HFF-Myc (cell line): ENCODE results near the gene SHTN1.

Source experiments
- DNase-seq: peaks from one replicate; pipeline ENCODE4 v3.0.0-alpha.2; 2011; ENCODE audit warnings: low read depth; ENCODE audit errors: extremely low read depth
- H3K4me3 ChIP-seq: replicated peaks from 2 replicates; pipeline ENCODE4 v1.5.1; 2011; ENCODE audit warnings: low read depth, mild to moderate bottlenecking, control low read depth, low read length
- TF ChIP-seq, protein P1 (sequence below): IDR thresholded peaks from 2 replicates; pipeline ENCODE4 v1.5.1; 2012; ENCODE audit warnings: mild to moderate bottlenecking, low read depth, low read length, control low read depth; ENCODE audit errors: missing control alignments

The SHTN1 gene

DNA sequence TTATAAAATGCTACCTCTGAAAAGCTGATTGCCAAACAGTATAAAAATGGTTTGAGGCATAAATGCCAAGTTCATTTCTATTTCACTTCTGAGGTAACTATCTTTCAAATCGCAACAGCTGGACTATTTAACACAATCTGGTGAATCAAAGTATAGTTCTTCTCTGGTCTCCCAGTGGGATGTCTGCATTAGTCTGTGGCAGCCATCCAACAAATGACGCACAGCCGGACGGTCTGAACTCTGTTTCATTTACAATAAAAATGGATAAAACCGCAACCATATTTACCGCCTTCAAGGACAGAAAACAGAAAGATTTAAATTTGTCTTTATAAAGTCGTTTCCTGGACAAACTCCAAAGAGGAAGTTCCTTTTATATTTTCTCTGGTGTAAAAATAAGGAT is 113.8 kb downstream of the SHTN1 start:
- no peak overlapping the region for H3K4me3 ChIP-seq
- TF ChIP-seq, protein P1, sequence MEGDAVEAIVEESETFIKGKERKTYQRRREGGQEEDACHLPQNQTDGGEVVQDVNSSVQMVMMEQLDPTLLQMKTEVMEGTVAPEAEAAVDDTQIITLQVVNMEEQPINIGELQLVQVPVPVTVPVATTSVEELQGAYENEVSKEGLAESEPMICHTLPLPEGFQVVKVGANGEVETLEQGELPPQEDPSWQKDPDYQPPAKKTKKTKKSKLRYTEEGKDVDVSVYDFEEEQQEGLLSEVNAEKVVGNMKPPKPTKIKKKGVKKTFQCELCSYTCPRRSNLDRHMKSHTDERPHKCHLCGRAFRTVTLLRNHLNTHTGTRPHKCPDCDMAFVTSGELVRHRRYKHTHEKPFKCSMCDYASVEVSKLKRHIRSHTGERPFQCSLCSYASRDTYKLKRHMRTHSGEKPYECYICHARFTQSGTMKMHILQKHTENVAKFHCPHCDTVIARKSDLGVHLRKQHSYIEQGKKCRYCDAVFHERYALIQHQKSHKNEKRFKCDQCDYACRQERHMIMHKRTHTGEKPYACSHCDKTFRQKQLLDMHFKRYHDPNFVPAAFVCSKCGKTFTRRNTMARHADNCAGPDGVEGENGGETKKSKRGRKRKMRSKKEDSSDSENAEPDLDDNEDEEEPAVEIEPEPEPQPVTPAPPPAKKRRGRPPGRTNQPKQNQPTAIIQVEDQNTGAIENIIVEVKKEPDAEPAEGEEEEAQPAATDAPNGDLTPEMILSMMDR: no peak
- peak; percentile 71 for DNase-seq

DNA sequence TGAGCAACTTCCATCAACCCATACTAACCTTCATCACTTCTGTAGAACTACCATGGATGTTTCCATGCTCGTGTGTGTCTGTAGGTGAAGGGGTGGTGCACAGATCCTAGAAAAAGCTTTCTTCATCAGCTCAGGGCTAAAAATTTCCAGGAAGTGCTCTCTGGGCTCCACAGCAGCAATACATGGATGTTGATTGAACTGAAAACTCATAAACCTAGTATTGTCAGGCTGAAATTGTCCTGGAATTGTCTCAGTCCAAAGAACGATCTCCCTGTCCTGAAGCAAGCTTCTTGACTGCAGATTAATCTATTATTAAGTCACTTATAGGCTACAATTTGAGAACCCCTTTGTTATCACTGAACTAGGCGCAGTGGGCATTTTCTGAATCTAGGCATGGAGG is 115.9 kb downstream of the SHTN1 start:
- no peak for DNase-seq
- no peak overlapping the region for H3K4me3 ChIP-seq
- TF ChIP-seq, protein P1: no peak

GRCh38 chr10:116888380-116889055 is 116.5 kb downstream of the SHTN1 start:
- DNase-seq: peak; percentile 58
- H3K4me3 ChIP-seq: no peak overlapping the region

DNA sequence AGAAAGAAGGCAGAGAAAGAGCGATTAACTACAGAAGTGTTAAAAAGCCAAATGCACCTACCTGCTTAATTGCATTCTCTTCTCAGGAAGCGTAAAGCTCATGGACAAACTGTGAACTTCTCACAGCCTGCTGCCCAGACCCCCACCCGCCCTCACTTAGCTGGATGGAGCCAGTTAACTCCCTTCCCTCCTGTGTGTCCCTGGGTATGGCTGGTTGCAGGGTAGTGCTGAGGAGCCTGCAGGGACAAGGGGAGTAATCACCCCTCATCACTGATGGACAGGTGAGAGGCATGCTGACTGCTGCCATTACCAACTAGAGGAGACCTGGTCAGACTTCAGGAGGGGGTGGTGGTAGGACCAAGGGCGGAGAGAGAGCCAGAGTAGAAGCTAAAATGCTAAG is 118.2 kb downstream of the SHTN1 start:
- DNase-seq: no peak
- no peak overlapping the region for H3K4me3 ChIP-seq
- TF ChIP-seq, protein P1: no peak

More at GRCh38 chr10:116888380-116889055, 116.5 kb downstream of the SHTN1 start:
- TF ChIP-seq, protein P1: no peak

- no peak for DNase-seq
- TF ChIP-seq, protein P1: no peak
Observed at GRCh38 chr10:116882639-116883038, 122.3 kb downstream of the SHTN1 start.

DNA sequence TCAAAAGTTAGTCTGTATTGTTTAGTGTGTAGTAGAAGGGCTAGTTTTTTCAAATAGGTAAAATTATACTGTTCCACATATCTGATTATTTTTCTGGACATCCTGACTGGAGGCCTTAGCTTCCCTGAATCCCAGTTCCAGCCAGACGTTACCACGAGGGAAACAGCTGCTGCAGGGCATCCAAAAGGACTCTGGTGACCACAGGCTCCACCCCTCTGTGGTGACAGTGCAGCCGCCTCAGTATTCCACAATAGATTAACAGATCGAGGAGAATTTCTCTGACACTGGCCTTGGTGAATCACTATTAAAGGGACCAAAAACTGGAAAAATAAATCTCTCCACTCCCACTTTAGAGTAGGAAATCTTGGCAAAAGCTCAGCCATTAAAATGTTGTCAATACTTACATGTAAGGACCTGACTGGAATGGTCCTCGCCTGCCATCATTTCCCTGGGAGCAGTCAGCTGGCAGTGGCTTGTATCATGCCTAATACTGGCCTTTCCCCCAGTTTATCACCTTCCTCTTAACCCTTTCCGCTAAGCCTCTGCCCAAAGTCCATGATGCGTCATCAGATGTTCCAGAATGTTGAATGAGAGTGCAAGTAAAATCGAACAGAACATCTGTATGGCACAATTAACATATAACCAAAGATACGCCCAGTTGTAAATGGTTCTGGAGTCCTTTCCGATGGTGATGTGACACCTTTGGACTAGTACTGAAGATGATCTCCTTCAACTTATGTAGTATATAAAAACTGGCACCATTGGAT is 124.1 kb downstream of the SHTN1 start:
- peak; percentile 26 for DNase-seq
- TF ChIP-seq, protein P1: no peak

More at GRCh38 chr10:116882639-116883038, 122.3 kb downstream of the SHTN1 start:
- H3K4me3 ChIP-seq: no peak overlapping the region

More for the DNA sequence above, 124.1 kb downstream of the SHTN1 start:
- no peak overlapping the region for H3K4me3 ChIP-seq
